ENCODE measurements around the gene UTS2R.

DNA sequence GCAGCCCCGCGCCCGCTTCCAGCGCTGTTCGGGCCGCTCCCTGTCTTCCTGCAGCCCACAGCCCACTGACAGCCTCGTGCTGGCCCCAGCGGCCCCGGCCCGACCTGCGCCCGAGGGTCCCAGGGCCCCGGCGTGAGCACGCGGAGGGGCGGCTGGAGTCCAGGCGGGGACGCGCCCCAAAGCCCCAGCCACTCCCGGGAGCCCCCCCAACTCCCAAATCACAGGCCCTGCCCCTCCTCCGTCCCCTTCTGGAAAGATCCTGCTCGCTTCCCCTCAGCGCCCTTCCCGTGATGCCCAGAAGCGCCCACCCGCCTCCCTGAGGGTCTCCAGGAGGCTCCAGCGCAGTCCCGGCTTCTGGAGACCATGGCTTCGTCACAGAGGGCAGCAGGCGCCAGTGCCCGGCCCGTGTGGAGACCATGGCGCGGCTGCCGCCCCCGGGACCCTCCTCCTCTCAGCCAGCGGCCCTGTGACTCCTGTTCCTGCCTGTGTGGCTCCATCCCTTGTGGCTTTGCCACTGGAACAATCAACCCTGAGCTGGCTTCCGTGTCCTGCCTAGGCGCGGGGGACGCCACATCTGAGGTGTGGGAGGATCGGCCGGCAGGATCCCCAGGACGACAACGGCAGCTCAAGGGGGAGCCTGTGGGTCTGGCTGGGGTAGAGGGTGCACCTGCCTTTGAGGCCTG is 3.9 kb downstream of the UTS2R start:
- TF ChIP-seq, protein P1, sequence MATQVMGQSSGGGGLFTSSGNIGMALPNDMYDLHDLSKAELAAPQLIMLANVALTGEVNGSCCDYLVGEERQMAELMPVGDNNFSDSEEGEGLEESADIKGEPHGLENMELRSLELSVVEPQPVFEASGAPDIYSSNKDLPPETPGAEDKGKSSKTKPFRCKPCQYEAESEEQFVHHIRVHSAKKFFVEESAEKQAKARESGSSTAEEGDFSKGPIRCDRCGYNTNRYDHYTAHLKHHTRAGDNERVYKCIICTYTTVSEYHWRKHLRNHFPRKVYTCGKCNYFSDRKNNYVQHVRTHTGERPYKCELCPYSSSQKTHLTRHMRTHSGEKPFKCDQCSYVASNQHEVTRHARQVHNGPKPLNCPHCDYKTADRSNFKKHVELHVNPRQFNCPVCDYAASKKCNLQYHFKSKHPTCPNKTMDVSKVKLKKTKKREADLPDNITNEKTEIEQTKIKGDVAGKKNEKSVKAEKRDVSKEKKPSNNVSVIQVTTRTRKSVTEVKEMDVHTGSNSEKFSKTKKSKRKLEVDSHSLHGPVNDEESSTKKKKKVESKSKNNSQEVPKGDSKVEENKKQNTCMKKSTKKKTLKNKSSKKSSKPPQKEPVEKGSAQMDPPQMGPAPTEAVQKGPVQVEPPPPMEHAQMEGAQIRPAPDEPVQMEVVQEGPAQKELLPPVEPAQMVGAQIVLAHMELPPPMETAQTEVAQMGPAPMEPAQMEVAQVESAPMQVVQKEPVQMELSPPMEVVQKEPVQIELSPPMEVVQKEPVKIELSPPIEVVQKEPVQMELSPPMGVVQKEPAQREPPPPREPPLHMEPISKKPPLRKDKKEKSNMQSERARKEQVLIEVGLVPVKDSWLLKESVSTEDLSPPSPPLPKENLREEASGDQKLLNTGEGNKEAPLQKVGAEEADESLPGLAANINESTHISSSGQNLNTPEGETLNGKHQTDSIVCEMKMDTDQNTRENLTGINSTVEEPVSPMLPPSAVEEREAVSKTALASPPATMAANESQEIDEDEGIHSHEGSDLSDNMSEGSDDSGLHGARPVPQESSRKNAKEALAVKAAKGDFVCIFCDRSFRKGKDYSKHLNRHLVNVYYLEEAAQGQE (IDR thresholded peaks at IDR 0.05; ENCODE audit: insufficient replicate concordance, low read depth): no peak
- TF ChIP-seq, protein P2, sequence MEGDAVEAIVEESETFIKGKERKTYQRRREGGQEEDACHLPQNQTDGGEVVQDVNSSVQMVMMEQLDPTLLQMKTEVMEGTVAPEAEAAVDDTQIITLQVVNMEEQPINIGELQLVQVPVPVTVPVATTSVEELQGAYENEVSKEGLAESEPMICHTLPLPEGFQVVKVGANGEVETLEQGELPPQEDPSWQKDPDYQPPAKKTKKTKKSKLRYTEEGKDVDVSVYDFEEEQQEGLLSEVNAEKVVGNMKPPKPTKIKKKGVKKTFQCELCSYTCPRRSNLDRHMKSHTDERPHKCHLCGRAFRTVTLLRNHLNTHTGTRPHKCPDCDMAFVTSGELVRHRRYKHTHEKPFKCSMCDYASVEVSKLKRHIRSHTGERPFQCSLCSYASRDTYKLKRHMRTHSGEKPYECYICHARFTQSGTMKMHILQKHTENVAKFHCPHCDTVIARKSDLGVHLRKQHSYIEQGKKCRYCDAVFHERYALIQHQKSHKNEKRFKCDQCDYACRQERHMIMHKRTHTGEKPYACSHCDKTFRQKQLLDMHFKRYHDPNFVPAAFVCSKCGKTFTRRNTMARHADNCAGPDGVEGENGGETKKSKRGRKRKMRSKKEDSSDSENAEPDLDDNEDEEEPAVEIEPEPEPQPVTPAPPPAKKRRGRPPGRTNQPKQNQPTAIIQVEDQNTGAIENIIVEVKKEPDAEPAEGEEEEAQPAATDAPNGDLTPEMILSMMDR (IDR thresholded peaks at IDR 0.05; ENCODE audit: insufficient read depth, low read length): no peak
- TF ChIP-seq GABPA (IDR thresholded peaks at IDR 0.05; ENCODE audit: low read depth): no peak
- no peak for TF ChIP-seq POLR2AphosphoS5 (IDR thresholded peaks at IDR 0.05; ENCODE audit: low read depth)

Data from HL-60 (cell line).